LNCAP (cell line): Measurements from ENCODE around the gene AJAP1.

Experiments
- CTCF ChIP-seq: fragments of 450-650 bp; IDR thresholded peaks from 2 replicates; pipeline ENCODE4 v1.5.1; 2017; ENCODE audit warnings: mild to moderate bottlenecking

The AJAP1 gene

GRCh38 chr1:4711416-4712275, 57.2 kb downstream of the AJAP1 start:
- no peak for TF ChIP-seq CTCF

GRCh38 chr1:4713669-4714068, 59.3 kb downstream of the AJAP1 start:
- TF ChIP-seq CTCF, result no peak

GRCh38 chr1:4716406-4716805, 62.0 kb downstream of the AJAP1 start:
- no peak for TF ChIP-seq CTCF

- no peak for TF ChIP-seq CTCF
Observed at GRCh38 chr1:4718071-4718470, 63.7 kb downstream of the AJAP1 start.

- TF ChIP-seq CTCF, result no peak
Observed at GRCh38 chr1:4723106-4723505, 68.7 kb downstream of the AJAP1 start.

GRCh38 chr1:4724001-4724400, 69.6 kb downstream of the AJAP1 start:
- no peak for TF ChIP-seq CTCF

- TF ChIP-seq CTCF, result no peak
Observed at GRCh38 chr1:4724695-4725250, 70.4 kb downstream of the AJAP1 start.
